Measurements from ENCODE around the gene PURB. TPM values are rescaled to one million over a fixed set of nuclear protein-coding genes. Genes with fewer than 3 reads are reported as not detected.
"Not testable (repeated sequence)": the region's sequence is repeated elsewhere in the genome, so short reads cannot be mapped to it uniquely, and the experiment has no call there.

PURB gene
- total RNA-seq, 1 donor from 2014 or later = 23.9 TPM

DNA sequence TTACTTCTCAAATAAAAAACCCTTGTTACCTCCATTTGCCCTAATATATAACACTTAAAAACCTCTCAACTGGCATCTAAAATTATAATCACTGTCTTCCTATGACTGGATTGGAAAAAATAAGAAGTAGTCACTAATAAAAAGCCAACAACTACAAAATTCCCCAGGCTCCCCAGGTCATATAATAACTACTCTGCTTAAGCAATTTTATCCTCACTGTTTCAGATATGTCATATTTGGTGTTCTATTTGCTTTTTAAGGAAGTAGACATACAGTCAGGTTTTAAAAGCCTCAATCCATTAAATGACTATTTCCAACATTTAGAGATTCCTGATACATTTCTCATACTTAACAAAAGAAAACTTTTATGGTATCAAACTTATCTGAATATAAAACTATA is 39.9 kb downstream of the PURB start:
- intact Hi-C loops (cut with DNase I) = no loop called here
- DNase-seq = no peak
- ATAC-seq = no peak
- Histone ChIP-seq H3K4me1 (peaks cover 49% of the 10 kb centered on the region), H3K27me3 (ENCODE audit: low read depth) (no peaks in the 10 kb centered on the region), H3K4me3 (no peak overlapping the region), H3K9me3 (no peaks in the 10 kb centered on the region), H3K36me3 (peaks cover 8% of the 10 kb centered on the region), H3K27ac (no peak overlapping the region)
- TF ChIP-seq, protein P1, sequence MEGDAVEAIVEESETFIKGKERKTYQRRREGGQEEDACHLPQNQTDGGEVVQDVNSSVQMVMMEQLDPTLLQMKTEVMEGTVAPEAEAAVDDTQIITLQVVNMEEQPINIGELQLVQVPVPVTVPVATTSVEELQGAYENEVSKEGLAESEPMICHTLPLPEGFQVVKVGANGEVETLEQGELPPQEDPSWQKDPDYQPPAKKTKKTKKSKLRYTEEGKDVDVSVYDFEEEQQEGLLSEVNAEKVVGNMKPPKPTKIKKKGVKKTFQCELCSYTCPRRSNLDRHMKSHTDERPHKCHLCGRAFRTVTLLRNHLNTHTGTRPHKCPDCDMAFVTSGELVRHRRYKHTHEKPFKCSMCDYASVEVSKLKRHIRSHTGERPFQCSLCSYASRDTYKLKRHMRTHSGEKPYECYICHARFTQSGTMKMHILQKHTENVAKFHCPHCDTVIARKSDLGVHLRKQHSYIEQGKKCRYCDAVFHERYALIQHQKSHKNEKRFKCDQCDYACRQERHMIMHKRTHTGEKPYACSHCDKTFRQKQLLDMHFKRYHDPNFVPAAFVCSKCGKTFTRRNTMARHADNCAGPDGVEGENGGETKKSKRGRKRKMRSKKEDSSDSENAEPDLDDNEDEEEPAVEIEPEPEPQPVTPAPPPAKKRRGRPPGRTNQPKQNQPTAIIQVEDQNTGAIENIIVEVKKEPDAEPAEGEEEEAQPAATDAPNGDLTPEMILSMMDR (IDR thresholded peaks at IDR 0.05) = no peak

DNA sequence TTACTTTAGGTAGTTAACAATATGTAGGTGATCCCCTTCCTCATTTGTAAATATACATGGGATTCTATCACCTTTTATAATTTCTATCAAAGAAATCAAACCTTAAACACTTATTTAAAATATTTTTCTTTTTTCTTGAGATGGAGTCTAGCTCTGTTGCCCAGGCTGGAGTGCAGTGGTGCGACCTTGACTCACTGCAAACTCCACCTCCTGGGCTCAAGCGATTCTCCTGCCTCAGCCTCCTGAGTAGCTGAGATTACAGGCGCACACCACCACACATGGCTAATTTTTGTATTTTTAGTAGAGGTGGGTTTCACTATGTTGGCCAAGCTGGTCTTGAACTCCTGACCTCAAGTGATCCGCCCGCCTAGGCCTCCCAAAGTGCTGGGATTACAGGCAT is 41.9 kb downstream of the PURB start:
- H3K27me3 ChIP-seq (ENCODE audit: low read depth); H3K4me3 ChIP-seq; ATAC-seq; H3K9me3 ChIP-seq; H3K27ac ChIP-seq; DNase-seq; intact Hi-C loops (cut with DNase I): not testable (repeated sequence)
- peaks cover 28% of the 10 kb centered on the region for H3K36me3 ChIP-seq
- H3K4me1 ChIP-seq = peaks cover 44% of the 10 kb centered on the region

DNA sequence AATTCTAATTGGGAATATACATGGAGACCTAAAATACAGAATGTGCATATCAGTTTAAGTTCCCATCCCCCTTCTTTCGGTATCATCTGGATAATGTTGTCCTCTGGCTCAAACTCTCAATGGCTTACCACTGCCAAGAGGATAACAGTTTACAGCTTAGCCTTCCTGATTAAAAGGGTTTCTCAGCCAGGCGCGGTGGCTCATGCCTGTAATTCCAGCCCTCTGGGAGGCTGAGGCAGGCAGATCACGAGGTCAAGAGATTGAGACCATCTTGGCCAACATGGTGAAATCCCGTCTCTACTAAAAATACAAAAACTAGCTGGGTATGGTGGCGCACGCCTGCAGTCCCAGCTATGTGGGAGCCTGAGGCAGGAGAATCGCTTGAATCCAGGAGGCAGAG is 42.7 kb downstream of the PURB start:
- intact Hi-C loops (cut with DNase I); H3K27me3 ChIP-seq (ENCODE audit: low read depth); H3K9me3 ChIP-seq; ATAC-seq; DNase-seq; H3K4me3 ChIP-seq; H3K27ac ChIP-seq: not testable (repeated sequence)
- peaks cover 34% of the 10 kb centered on the region for H3K36me3 ChIP-seq
- H3K4me1 ChIP-seq = peaks cover 44% of the 10 kb centered on the region

DNA sequence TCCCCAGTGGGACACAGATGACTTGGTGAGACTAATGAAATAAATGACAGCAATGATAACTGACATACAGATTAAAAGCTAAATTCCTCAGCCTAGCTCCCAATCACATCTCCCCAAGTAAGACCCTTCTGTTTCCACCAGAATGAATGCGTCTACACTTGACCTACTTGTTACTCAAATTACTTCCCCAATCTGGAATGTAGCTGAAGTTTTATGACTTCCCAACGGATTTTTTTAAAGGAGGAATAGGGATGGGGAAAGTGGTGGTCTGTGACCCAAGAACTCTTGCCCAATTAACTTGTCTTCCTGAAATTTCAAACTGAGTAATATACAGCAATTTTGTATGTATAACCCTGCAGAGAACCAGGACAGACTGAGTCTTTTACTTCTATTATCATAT is 46.6 kb downstream of the PURB start:
- TF ChIP-seq, protein P1 (IDR thresholded peaks at IDR 0.05) = no peak
- DNase-seq = no peak
- Histone ChIP-seq H3K36me3 (peaks cover 68% of the 10 kb centered on the region), H3K4me3 (no peak overlapping the region), H3K27me3 (ENCODE audit: low read depth) (no peaks in the 10 kb centered on the region), H3K27ac (no peak overlapping the region), H3K4me1 (peaks cover 19% of the 10 kb centered on the region), H3K9me3 (no peaks in the 10 kb centered on the region)
- intact Hi-C loops (cut with DNase I) = no loop called here
- no peak for ATAC-seq

DNA sequence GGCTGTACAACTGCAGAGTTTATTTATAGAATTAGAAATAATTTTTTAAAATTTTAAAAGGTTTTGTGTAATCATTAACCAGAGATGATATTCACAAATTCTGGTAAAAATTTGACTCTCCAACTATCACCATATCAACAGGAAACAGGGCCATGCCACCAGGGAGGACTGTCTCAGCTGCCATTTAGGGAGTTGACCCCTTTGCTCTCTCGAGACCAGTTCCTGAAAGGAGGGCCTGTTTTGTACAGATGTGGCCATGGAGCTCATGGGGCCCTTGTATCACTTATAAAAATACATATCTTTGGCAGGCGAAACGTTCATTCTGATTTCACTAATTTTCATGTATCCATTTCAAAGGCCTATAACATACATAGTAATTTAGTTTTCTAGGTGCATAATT is 57.8 kb downstream of the PURB start:
- peaks cover 61% of the 10 kb centered on the region for H3K36me3 ChIP-seq
- H3K4me1 ChIP-seq = peaks cover 7% of the 10 kb centered on the region
- TF ChIP-seq, protein P1 (IDR thresholded peaks at IDR 0.05) = no peak
- H3K4me3 ChIP-seq = no peak overlapping the region
- DNase-seq = no peak
- no peaks in the 10 kb centered on the region for H3K9me3 ChIP-seq
- no peak for ATAC-seq
- H3K27me3 ChIP-seq (ENCODE audit: low read depth) = no peaks in the 10 kb centered on the region
- no peak overlapping the region for H3K27ac ChIP-seq
- intact Hi-C loops (cut with DNase I) = no loop called here

Other genes with a start within 250 kb of the PURB start
- gene ZMIZ2, start 136.7 kb downstream of the PURB start, total RNA-seq = 97.9 TPM
- gene PPIA, start 88.8 kb downstream of the PURB start, total RNA-seq = 964 TPM
- gene H2AZ2, start 37.4 kb downstream of the PURB start, total RNA-seq = 139 TPM
- 36.3 TPM for gene MYO1G, start 93.5 kb upstream of the PURB start, total RNA-seq
- 45.7 TPM for gene CCM2, start 114.7 kb upstream of the PURB start, total RNA-seq
- 2.5 TPM for gene NACAD, start 203.4 kb upstream of the PURB start, total RNA-seq
- gene TBRG4, start 226.2 kb upstream of the PURB start, total RNA-seq = 54.3 TPM